ENCODE measurements around the gene NOL4L. TPM values are rescaled to one million over a fixed set of nuclear protein-coding genes. Genes with fewer than 3 reads are reported as not detected.

Gene NOL4L
- total RNA-seq, 1 donor from 2014 or later, result 3.5 TPM

DNA sequence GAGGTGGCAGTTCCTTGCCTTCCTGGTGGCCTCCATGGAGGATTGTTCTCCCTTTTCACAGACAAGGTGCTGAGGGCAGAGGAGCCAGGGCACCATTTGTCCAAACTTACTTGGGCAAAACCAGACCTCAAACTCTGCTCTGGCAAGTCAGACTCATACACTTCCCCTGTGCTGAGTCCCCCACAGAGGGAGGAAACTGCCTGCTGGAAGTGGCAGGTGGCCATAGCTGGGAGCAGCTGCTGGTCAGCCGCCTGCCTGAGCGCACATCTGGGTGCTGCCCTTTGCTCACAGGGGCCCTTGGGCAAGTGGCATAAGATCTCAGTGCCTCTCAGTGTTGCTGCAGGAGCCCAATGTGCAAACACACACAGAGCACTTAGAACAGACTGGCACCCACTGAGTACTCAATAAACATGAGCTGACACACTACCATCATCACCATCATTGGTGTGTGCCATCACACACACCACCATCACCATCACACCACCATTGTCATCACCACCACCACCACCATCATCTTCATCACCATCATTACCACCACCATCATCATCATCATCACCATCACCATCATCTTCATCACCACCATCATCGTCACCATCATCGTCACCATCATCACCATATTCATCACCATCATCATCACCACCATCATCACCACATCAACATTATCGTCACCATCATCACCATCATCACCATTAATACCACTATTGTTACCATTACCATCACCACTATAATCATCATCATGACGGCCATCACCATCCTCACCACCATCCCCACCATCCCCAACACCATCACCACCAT is 17.6 kb downstream of the NOL4L start:
- intact Hi-C loops (cut with DNase I), result no loop called here
- DNase-seq (no peak), ATAC-seq (ENCODE audit: poor library complexity) (no peak)

DNA sequence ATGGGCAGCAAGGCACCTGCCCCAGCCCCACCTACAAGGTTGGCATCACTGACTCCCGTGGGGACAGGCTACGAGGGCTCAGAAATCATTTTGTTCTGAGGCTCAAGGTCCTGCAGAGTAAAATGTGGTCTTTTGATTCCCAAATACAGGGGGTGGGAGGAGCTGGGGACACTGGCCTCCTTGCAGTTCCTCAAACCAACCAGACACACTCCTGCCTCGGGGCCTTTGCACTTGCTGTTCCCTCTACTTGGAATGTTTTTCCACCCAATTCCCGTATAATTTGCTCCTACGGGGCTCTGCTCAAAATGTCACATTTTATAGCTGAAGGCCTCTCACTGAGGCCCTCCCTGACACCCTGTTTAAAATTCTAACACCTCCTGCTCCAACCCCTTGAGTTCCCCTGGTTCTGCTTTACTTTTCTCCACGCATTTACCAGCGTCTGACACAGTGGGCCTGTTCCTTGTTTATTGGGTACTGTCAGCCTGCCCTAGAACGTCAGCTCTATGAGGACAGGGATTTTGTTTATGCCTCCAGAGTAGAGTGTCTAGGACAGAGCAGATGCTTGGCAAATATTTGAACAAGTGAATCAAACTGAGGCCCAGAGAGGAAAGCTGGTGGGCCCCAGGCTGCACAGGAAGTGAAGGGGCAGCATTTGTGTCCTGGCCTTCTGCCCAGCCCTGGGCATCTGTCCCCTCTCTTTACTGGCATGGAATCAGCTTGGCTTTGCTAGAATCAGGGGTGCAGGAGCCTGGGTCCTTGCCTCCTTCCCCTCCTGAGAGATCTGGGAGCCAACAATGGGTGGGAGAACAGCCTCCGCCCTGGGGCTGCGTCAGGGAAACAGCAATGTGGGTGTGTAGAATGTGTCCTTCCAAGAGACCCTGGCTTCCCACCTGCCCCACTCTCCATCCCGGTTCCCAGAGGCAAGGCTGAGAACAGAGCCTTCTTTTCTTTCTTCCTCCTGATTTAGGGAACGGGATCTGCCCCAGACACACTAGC is 18.5 kb downstream of the NOL4L start:
- DNase-seq (no peak), ATAC-seq (ENCODE audit: poor library complexity) (no peak)
- intact Hi-C loops (cut with DNase I), result no loop called here

DNA sequence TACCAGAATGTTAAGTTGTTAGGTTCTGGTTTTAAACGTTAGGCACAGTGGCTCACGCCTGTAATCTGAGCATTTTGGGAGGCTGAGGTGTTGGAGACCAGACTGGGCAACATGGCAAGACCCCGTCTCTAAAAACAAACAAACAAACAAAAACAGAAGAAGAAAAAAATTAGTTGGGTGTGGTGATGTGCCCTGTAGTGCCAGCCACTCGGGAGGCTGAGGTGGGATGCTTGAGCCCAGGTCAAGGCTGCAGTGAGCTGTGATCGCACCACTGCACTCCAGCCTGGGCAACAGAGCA is 19.4 kb downstream of the NOL4L start:
- intact Hi-C loops (cut with DNase I), result no loop called here
- no peak for DNase-seq
- ATAC-seq (ENCODE audit: poor library complexity), result no peak

DNA sequence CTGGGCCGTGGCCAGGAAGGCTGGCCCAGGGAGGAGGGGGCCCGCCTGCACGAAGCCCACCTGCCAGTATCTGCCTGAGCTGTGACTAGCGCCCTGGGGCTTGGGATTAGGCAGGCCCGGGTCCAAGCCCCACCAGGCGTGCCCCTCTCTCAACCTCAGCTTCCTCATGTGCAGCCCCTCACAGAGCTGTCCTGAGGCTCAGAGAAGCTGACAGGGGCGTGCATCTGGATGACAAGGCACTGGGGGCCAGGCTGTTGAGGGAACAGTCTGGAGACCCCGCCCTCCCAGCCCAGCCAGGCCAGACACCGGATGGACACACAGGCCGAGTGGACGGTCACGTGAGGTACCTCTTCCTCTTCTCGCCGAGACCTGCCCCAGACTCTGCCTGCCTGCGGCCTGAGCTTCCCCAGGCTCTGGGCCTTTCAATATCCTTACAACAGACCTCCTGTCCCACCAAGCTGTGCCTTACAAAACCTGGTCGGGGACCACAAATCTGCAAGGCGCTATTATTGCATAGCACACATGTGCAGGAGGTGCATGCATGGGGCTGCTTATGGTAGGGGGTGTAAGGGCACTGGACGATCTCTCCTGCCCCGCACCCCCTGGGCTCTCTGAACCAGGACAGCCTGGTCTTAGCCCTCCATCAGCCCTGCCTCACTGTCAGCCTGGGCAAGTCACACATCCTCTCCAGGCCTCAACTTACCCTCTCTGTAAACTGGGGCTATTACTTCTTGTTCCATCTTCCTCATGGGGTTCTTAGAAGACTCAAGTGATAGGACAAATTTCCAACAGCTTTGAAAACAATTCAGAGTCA is 20.0 kb downstream of the NOL4L start:
- intact Hi-C loops (cut with DNase I), result no loop called here
- ATAC-seq (ENCODE audit: poor library complexity) (peak; percentile 48), DNase-seq (peak; percentile 74)

DNA sequence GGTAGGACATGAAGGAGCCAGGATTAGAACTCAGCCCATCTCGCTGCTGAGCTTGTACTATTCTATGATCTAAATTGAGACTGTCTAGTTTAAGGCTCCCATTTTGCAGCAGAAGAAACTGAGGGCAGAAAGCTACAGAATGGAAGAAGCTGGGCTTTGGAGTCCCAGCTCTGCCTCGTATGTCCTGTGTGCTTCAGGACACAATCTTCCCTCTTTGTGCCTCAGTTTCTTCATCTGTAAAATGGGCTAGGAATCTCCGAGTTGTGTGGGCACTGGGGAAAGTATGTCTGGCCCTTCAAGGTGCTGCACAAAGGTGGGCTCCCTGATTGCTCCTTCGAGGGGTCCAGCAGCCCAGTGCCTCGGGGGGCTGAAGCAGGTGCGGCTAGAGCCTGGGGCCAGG is 20.7 kb downstream of the NOL4L start:
- ATAC-seq (ENCODE audit: poor library complexity), result no peak
- intact Hi-C loops (cut with DNase I), result no loop called here
- DNase-seq, result no peak

DNA sequence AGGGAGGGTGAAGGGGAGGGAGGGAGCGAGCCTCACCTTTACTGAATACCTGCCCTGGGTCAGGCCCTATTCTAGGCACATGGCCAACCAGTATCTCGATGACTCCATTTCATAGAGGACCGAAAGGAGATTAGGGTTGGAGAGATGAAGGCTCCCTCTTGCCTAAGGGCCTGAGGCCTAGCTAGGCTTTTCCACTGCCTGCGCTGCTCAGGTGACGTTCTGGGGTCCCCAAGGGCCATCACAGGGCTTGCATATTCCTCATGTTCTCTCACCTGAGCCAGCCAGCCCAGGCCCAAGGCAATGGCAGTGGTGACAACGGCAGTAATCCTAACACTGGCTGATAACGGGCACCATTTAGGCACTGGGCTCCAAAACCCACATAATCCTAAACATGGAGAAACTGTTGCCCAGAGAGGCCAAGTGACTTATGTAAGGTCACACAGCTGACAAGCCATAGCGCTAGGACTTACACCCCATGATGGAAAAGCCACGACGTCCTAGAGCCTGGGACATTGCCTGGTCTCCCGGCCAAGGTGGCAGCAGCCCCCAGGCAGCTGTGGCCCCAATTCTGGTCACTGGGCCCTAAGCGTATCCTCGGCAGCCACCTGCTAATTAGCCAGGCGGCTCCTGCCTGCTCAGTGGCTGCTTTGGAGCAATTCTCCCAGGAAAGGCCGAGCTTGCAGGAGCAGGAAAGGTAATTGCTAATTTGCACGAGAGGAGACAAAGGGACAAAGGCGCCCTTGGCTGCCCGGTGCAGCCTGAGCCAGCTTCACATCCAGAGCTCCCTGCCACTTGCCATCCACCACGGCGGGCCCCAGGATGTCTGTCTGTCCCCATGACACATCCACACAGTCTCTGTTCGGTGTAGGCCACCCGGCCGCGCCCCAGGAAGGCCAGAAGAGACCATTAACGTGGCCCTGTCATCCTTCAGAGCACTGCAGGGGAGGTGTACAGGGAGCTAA is 21.5 kb downstream of the NOL4L start:
- intact Hi-C loops (cut with DNase I), result no loop called here
- DNase-seq (no peak), ATAC-seq (ENCODE audit: poor library complexity) (no peak)

DNA sequence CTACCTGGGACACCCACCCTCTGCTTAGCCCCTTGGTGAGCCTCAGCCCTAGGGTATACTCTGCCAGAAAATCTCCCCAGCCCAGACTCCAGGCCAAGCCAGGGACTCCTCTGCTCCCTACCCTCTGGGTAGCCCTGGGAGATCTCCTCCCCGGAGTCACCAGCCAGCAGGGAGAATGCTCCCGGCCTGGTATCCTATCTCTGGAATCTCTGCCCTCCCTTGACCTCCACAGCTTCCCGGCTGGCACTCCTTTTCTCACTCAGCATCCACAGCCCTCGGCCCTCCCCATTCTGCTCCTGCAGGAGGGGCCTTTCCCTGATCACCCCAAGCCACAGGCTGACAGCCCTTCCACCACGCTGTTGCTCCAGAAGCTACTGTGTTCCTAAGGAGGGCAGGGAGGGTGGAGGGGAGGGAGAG is 22.6 kb downstream of the NOL4L start:
- intact Hi-C loops (cut with DNase I), result no loop called here
- ATAC-seq (ENCODE audit: poor library complexity) (no peak), DNase-seq (no peak)

DNA sequence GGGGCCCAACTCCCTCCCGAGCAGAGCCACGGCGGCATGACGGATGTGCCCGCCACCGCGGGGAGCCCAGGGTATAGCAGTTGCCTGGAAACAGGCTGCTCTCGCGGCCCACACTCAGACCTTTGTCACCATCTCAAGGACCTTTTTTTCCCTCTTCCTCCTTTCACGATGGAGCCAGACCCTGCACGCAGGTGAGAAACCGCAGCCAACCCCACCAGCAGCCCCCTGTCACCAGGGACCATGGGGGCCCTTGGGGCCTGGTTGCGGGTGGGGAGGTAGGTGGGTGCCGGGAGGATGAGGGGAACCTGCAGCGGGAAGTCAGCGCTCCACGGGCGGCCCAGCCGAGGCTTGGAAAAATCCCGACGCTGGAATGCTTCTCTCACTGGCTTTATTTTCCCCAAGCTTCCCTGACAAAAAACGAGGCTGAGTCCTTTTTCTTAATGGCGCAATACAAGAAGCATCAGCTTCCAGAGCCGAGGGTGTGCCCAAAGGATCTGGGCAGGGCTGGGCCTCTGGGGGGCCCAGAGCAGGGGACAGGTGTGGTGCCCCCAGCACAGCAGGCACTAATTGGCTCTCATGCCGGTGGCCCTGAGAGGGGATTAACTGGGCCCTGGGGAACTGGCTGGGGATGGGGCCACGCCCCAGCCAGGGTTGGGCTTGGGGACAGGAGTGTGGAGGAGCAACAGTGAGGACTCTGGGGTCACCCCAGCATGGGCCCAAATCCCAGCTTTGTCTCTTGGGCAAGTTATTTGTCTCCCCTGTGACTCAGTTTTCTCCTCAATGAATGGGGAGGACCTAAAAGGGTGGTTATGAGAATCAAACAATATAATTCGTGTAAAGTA is 23.9 kb downstream of the NOL4L start:
- ATAC-seq (ENCODE audit: poor library complexity), result no peak
- intact Hi-C loops (cut with DNase I), result no loop called here
- no peak for DNase-seq

DNA sequence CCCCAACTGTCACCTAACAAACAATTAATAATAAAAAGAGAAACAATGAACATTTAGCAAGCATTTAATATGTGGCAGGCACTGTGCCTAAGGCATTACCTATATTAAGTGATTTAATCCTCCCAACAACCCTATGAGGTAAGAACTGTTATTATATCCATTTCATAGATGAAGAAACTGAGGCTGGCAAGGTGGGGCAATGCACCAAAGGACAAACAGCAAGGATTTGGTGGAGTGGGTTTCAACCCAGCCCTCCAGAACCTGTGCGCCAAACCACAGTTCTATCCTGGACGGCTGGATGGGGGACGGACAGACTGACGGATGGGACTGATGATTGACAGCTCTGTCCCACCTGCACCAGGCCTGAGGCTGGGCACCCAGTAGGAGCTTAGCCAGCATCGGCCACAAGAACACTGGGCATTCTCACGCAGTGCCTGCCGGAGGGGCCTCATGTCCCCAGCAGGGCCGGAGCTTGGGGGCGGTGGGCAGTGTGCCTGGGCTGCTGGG is 24.6 kb downstream of the NOL4L start:
- no peak for DNase-seq
- ATAC-seq (ENCODE audit: poor library complexity), result no peak
- intact Hi-C loops (cut with DNase I), result no loop called here

DNA sequence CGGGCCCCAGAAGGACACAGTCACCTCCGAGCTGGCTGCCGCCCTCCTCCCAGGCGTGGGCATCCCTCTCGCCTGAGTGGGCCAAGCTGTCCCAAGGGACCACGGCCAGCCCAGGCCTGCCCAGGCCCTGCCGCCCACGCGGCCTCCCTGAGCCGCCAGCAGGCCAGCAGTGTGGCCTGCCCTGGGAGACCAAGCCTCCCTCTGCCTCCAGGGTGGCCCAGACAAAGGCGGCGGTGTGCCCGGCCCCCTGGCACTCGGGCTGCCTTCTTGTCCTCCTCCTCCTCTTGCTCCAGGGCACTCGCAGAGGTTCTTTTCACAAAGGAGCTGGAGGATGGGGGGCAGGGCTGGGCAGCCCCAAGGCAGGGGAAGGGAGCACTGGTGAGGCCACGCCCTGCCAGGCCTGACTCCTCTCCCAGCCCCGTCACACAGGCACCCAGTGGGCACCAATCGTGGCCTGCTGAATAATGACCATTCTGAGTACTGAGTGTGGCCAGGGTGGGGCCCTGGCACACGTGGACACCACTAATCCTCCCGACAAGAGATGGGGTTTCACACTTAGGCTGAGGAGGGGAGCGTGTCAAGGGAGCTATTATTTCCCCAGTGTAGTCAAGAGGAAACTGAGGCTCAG is 25.3 kb downstream of the NOL4L start:
- ATAC-seq (ENCODE audit: poor library complexity) (no peak), DNase-seq (no peak)
- intact Hi-C loops (cut with DNase I), result no loop called here

DNA sequence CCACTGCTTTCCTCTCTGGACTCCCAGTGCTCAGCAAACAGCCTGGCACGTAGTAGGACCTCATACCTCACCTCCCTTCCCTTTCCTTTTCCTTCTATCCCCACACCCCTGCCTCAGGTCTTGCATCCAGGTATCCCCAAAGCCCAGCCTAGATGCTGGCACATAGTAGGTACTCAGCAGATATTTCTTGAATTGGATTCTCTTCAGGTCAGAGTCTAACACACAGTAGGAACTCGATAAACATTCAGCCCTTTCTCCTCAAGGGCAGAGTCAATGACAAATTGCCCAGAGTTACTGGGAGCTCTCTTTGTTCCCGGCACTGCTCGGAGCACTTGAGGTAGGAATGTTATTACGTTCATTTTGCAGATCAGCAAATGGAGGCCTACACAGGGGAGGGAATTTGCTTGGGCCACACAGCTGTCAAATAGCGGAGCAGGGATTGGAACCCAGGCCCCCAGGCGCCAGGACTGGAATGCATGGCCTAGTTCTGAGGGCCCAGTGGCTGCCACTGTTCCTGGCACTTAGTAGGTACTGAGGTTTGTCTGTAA is 25.9 kb downstream of the NOL4L start:
- no peak for ATAC-seq (ENCODE audit: poor library complexity)
- intact Hi-C loops (cut with DNase I), result no loop called here
- no peak for DNase-seq

DNA sequence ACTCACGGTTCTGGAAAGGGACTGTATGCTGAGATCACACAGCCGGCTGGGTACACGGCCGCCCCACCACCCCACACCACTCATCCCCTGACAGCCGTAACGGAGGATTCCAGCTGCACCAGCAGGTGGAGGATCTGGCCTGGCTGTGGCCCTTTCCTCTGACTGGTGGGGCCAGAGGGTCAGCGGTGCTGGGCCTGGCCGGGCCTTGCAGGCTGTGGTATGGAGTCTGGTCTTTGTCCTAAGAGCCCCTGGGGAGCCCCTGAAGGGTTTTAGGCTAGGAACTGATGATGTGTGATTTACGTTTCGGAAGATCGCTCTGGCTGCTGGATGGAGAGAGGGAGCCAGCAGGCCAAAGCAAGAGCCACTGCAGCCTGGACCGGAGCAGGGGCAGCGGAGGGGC is 26.6 kb downstream of the NOL4L start:
- intact Hi-C loops (cut with DNase I), result no loop called here
- no peak for ATAC-seq (ENCODE audit: poor library complexity)
- DNase-seq, result no peak

DNA sequence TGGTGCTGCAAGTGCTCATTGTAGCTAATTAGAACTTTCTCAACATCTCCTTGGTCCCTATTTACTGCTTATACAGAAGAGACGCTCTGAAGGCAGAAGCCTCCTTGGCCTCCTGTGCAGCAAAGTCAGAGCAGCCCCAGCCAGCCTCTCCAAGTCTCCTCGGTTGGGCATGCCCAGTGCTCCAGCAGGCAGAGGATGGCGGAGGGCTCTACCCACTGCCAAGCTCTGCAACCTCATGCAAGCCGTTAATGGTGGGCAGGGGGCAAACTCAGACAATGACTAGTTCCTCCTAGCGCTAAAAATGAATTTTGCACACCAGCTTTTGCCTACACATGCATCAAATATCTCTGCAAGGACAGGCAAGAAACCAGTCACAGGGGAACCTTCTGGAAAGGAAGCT is 27.8 kb downstream of the NOL4L start:
- no peak for DNase-seq
- ATAC-seq (ENCODE audit: poor library complexity), result no peak
- intact Hi-C loops (cut with DNase I), result no loop called here

DNA sequence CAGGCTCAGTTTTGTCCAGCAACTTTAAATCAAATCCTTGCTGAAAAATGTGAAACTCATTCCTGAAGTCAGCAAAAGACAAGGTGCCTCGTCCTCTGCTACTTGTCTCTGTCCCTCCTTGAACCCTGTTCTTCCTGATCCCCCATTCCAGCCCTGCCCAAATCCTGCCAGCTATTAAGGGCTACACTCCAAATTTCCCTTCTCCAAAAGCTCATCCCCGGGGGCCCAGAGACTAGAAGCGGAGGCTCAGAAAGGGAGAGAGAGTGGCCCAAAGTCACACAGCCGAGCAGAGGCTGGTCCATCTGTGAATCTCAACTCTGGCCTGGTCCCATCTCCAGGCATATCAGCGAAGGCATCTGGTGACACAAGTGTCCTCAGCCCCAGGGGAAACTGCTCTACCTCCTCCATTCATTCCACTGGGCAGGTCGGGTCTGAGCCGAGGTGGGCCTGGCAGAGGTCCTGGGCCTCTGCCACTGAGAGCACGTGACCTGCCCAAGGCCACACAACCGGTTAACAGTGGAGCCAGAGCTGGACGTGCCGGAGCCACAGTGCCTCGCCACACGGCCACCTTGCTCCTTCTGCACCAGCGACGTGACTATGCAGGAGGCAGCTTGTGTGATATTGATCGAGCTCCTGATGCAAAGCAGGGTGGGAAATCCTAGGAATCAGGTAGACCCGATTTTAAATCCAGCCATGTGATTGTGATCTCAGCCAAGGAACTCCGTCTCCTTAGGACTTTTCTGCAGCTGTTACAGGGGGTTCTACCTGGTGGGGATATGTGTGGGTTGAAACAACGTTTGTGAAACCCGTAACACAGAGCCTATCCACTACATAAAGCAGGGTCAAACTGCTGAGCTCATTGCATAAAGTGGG is 28.6 kb downstream of the NOL4L start:
- ATAC-seq (ENCODE audit: poor library complexity) (no peak), DNase-seq (no peak)
- intact Hi-C loops (cut with DNase I), result no loop called here

DNA sequence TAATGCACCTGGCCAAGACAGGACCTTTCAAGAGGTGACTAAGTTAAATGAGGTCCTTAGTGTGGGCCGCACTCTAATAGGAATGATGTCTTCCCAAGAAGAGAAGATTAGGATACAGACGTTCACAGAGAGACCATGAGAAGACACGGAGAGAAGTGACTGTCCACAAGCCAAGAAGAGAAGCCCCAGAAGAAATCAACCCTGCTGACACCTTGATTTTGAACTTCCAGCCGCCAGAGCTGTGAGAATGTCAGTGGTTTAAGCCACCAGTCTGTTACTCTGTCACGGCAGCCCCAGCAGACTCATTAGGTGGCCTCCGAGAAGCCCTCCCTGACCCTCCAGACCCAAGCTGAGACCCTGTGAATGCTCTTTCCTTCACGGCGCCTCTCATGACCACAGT is 29.5 kb downstream of the NOL4L start:
- ATAC-seq (ENCODE audit: poor library complexity) (no peak), DNase-seq (no peak)
- intact Hi-C loops (cut with DNase I), result no loop called here

DNA sequence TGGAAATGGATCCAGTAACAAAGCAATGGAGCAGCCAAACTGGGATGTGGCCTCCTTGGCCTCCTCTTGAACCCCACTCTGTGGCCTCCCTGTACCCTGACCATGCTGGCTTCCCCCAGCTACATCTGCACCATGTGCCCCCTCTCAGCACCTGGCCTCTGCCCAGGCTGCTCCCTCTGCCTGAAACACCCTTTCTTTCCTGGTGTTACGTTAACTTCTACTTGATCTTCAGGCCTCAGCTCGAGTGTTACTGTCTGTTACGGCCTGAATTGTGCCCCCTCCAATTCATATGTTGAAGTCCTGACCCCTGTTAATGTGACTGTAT is 30.2 kb downstream of the NOL4L start:
- no peak for DNase-seq
- intact Hi-C loops (cut with DNase I), result no loop called here
- no peak for ATAC-seq (ENCODE audit: poor library complexity)
